Measurements from ENCODE around the gene BLOC1S6. TPM values are rescaled to one million over a fixed set of nuclear protein-coding genes. Genes with fewer than 3 reads are reported as not detected.

The BLOC1S6 gene
- total and polyA plus RNA-seq, 9 of the 15 experiments (the other 6 are each of a cell fraction or from before 2014, with no cell fraction given) = 18.2 to 72.4 (median 38.4) TPM

DNA sequence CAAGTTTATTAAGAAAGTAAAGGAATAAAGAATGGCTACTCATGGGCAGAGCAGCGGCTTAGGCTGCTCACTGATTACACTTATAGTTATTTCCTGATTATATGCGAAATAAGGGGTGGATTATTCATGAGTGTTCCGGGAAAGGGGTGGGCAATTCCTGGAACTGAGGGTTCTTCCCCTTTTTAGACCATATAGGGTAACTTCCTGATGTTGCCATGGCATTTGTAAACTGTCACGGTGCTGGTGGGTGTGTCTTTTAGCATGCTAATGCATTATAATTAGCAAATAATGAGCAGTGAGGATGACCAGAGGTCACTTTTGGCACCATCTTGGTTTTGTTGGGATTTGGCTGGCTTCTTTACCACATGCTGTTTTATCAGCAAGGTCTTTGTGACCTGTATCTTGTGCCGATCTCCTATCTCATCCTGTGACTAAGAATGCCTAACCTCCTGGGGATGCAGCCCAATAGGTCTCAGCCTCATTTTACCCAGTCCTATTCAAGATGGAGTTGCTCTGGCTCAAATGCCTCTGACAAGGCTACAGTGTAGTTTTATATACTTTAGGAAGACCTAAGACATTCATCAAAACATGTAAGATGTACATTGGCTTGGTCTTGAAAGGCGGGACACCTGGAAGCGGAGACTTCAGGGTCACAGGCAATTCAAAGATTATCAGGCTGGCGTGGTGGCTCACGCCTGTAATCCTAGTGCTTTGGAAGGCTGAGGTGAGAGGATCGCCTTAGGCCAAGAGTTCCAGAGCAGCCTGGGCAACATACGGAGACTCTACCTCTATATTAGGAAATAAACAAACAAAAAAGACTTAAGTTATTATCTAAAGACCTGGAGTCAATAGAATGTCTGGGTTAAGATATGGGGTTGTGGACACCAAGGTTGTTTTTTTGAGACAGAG, 3.2 kb upstream of the BLOC1S6 start (continued):
- TF ChIP-seq CCNT2 (IDR thresholded peaks at IDR 0.05; ENCODE audit: borderline replicate concordance, extremely low read depth, insufficient read length, low read depth, low read length) (no peak), NR4A1 (CRISPR knock-in tag; IDR thresholded peaks at IDR 0.05) (peak; percentile 99), NR4A1 (tag; IDR thresholded peaks at IDR 0.05) (peak; percentile 100), RB1 (IDR thresholded peaks at IDR 0.05; ENCODE audit: low read depth) (no peak), RFX5 (IDR thresholded peaks at IDR 0.05; ENCODE audit: low read depth, low read length) (no peak), PYGO2 (tag; IDR thresholded peaks at IDR 0.05) (peak; percentile 99), CEBPB (tag; IDR thresholded peaks at IDR 0.05) (peak; percentile 41), TCF7 (IDR thresholded peaks at IDR 0.05; ENCODE audit: borderline replicate concordance) (no peak), SAFB (IDR thresholded peaks at IDR 0.05; ENCODE audit: borderline replicate concordance, low read depth, low read length) (no peak), THRAP3 (IDR thresholded peaks at IDR 0.05; ENCODE audit: borderline replicate concordance) (no peak), SETDB1 (IDR thresholded peaks at IDR 0.05; ENCODE audit: low read length) (no peak), SNIP1 (IDR thresholded peaks at IDR 0.05; ENCODE audit: low read depth) (no peak), SRSF7 (optimal IDR thresholded peaks at IDR 0.05; ENCODE audit: low read depth, low read length) (no peak), CBX1 (IDR thresholded peaks at IDR 0.05; ENCODE audit: low read depth) (no peak), MITF (IDR thresholded peaks at IDR 0.05) (no peak), ZSCAN29 (IDR thresholded peaks at IDR 0.05) (no peak), TBP (optimal IDR thresholded peaks at IDR 0.05; ENCODE audit: low read depth, low read length) (no peak), KLF16 (IDR thresholded peaks at IDR 0.05) (no peak), E2F6 (IDR thresholded peaks at IDR 0.05; ENCODE audit: borderline replicate concordance in 1 of 2, extremely low read depth in 1 of 2, insufficient read depth in 1 of 2, insufficient read length in 1 of 2, low read depth in 1 of 2, low read length in 1 of 2, poor library complexity in 1 of 2, severe bottlenecking in 1 of 2) (no peak), EHMT2 (IDR thresholded peaks at IDR 0.05) (peak; percentile 62; the same call in 1 of the 2 replicates), RBM34 (IDR thresholded peaks at IDR 0.05; ENCODE audit: borderline replicate concordance, insufficient read depth, low read length) (no peak), ZNF77 (CRISPR knock-in tag; IDR thresholded peaks at IDR 0.05) (no peak), ZBTB7A (IDR thresholded peaks at IDR 0.05; ENCODE audit: borderline replicate concordance, control insufficient read depth, low read depth, low read length) (no peak), CCAR2 (IDR thresholded peaks at IDR 0.05; ENCODE audit: low read depth, low read length) (no peak)
- TF ChIP-seq, protein P1, sequence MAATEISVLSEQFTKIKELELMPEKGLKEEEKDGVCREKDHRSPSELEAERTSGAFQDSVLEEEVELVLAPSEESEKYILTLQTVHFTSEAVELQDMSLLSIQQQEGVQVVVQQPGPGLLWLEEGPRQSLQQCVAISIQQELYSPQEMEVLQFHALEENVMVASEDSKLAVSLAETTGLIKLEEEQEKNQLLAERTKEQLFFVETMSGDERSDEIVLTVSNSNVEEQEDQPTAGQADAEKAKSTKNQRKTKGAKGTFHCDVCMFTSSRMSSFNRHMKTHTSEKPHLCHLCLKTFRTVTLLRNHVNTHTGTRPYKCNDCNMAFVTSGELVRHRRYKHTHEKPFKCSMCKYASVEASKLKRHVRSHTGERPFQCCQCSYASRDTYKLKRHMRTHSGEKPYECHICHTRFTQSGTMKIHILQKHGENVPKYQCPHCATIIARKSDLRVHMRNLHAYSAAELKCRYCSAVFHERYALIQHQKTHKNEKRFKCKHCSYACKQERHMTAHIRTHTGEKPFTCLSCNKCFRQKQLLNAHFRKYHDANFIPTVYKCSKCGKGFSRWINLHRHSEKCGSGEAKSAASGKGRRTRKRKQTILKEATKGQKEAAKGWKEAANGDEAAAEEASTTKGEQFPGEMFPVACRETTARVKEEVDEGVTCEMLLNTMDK (IDR thresholded peaks at IDR 0.05; ENCODE audit: borderline replicate concordance, insufficient read depth, low read depth, low read length, poor library complexity, severe bottlenecking) = no peak

All from K562 (cell line).